GM23338 (cell line): ENCODE measurements around the gene SRD5A2. TPM values are rescaled to one million over a fixed set of nuclear protein-coding genes. Genes with fewer than 3 reads are reported as not detected.

Source experiments
- ATAC-seq: fragments of 200-7000 bp; cut with Tn5 transposase; 3 replicates; pipeline ENCODE4 v1.9.1; 2020
- DNase-seq: peaks from one replicate; pipeline ENCODE4 v3.0.0-alpha.2; 2015; ENCODE audit warnings: low spot score
- H2AFZ ChIP-seq: fragments of 200-600 bp; sonication (generic); 2 replicates; pipeline ENCODE4 v1.8.0; 2016; ENCODE audit warnings: antibody characterized with exemption, mild to moderate bottlenecking, moderate library complexity
- H3F3A ChIP-seq: fragments of 200-600 bp; sonication (generic); replicated peaks from 2 replicates; pipeline ENCODE4 v1.8.0; 2017; ENCODE audit warnings: antibody characterized with exemption, mixed run types, low read depth
- H3K27ac ChIP-seq: fragments of 200-600 bp; sonication (generic); 2 replicates; pipeline ENCODE4 v1.6.1; 2016; ENCODE audit warnings: low read depth
- H3K27me3 ChIP-seq: fragments of 200-600 bp; sonication (generic); 2 replicates; pipeline ENCODE4 v1.8.0; 2016; ENCODE audit warnings: mild to moderate bottlenecking, mixed run types, moderate library complexity; ENCODE audit not compliant: insufficient read depth
- H3K36me3 ChIP-seq: fragments of 200-600 bp; sonication (generic); 2 replicates; pipeline ENCODE4 v1.8.0; 2016; ENCODE audit warnings: mild to moderate bottlenecking; ENCODE audit not compliant: insufficient read depth
- H3K4me1 ChIP-seq: fragments of 200-600 bp; sonication (generic); 2 replicates; pipeline ENCODE4 v1.8.0; 2016; ENCODE audit warnings: mild to moderate bottlenecking, moderate library complexity; ENCODE audit not compliant: insufficient read depth
- H3K4me2 ChIP-seq: fragments of 200-600 bp; sonication (generic); 2 replicates; pipeline ENCODE4 v1.7.1; 2017; ENCODE audit warnings: mixed run types
- H3K4me3 ChIP-seq: fragments of 200-600 bp; sonication (generic); 2 replicates; pipeline ENCODE4 v1.6.1; 2016; ENCODE audit warnings: mixed run types
- H3K79me2 ChIP-seq: fragments of 200-600 bp; sonication (generic); replicated peaks from 2 replicates; pipeline ENCODE4 v1.8.0; 2017; ENCODE audit warnings: mild to moderate bottlenecking; ENCODE audit not compliant: insufficient read depth
- H3K9me2 ChIP-seq: fragments of 200-600 bp; sonication (generic); 2 replicates; pipeline ENCODE4 v1.8.0; 2017; ENCODE audit not compliant: insufficient read depth
- H4K20me1 ChIP-seq: fragments of 200-600 bp; sonication (generic); replicated peaks from 2 replicates; pipeline ENCODE4 v1.8.0; 2017; ENCODE audit warnings: mild to moderate bottlenecking; ENCODE audit not compliant: insufficient read depth
- H3K27ac Mint-ChIP-seq: 2 replicates; pipeline ENCODE4 v1.8.0; 2020; ENCODE audit warnings: inconsistent platforms, mild to moderate bottlenecking, moderate library complexity, mixed read lengths
- H3K27me3 Mint-ChIP-seq: 3 replicates; pipeline ENCODE4 v1.8.0; 2022; ENCODE audit warnings: low read depth, mild to moderate bottlenecking, moderate library complexity, mixed read lengths, inconsistent platforms; ENCODE audit not compliant: insufficient read depth, poor library complexity
- H3K36me3 Mint-ChIP-seq: 3 replicates; pipeline ENCODE4 v1.8.0; 2021; ENCODE audit warnings: low read depth, mild to moderate bottlenecking, inconsistent platforms, moderate library complexity, mixed read lengths
- H3K4me1 Mint-ChIP-seq: 3 replicates; pipeline ENCODE4 v1.8.0; 2020; ENCODE audit warnings: mild to moderate bottlenecking, inconsistent platforms, mixed read lengths
- H3K4me3 Mint-ChIP-seq: 3 replicates; pipeline ENCODE4 v1.8.0; 2021; ENCODE audit warnings: moderate library complexity, mild to moderate bottlenecking, inconsistent platforms, mixed read lengths
- H3K9me3 Mint-ChIP-seq: 3 replicates; pipeline ENCODE4 v1.8.0; 2020; ENCODE audit warnings: moderate library complexity, mild to moderate bottlenecking, inconsistent platforms, mixed read lengths
- CREB1 ChIP-seq: fragments of 250-450 bp; sonication (Bioruptor Pico); IDR thresholded peaks from 2 replicates; pipeline ENCODE4 v1.5.0; 2020; ENCODE audit warnings: low read depth, mild to moderate bottlenecking, moderate library complexity
- CTCF ChIP-seq, 2 experiments: fragments of 200-600 bp in 1 of 2; sonication (generic) in 1 of 2; conservative IDR thresholded peaks; 2 replicates each; pipeline versions ENCODE4 v1.5.1 to v1.6.1; 2016 to 2017; ENCODE audit warnings: antibody characterized with exemption in 2 of 2, low read depth in 2 of 2, mild to moderate bottlenecking in 2 of 2, moderate library complexity in 1 of 2
- ETS1 ChIP-seq: IDR thresholded peaks from 2 replicates; pipeline ENCODE4 v1.6.1; 2016; ENCODE audit warnings: antibody characterized with exemption
- EZH2phosphoT487 ChIP-seq: fragments of 200-600 bp; sonication (generic); IDR thresholded peaks from one replicate; pipeline ENCODE4 v1.8.1; 2018; ENCODE audit warnings: antibody characterized with exemption; ENCODE audit not compliant: unreplicated experiment
- JUNB ChIP-seq: IDR thresholded peaks from one replicate; pipeline ENCODE4 v1.6.1; 2016; ENCODE audit warnings: antibody characterized with exemption; ENCODE audit not compliant: unreplicated experiment
- REST ChIP-seq: IDR thresholded peaks from one replicate; pipeline ENCODE4 v1.6.1; 2018; ENCODE audit warnings: antibody characterized with exemption; ENCODE audit not compliant: unreplicated experiment
- ZNF331 ChIP-seq: fragments of 250-450 bp; sonication (Bioruptor Pico); IDR thresholded peaks from 2 replicates; pipeline ENCODE4 v1.5.0; 2020; ENCODE audit warnings: low read depth, mild to moderate bottlenecking, moderate library complexity
- ZNF462 ChIP-seq: fragments of 250-450 bp; sonication (Bioruptor Pico); IDR thresholded peaks from 2 replicates; pipeline ENCODE4 v1.5.0; 2020; ENCODE audit warnings: mild to moderate bottlenecking, moderate library complexity
- polyA plus RNA-seq: library from polyadenylated mRNA; unstranded; fragments of >200 nt; fragmentation: Nextera tagmentation; extraction: Ambion mirVana; gene quantifications from 2 replicates; pipeline ENCODE4 v1.2.1, GENCODE V29; 2016
- total RNA-seq: library from RNA; depleted of rRNA; stranded (reverse); fragments of >200 nt; shearing (Covaris generic); gene quantifications from 2 replicates; pipeline ENCODE4 v1.2.3, GENCODE V29; 2014

SRD5A2 gene
- total and polyA plus RNA-seq, 2 experiments from 2014 or later = 0.03 to 0.05 TPM

GRCh38 chr2:31483246-31483645, 97.5 kb downstream of the SRD5A2 start (continued):
- TF ChIP-seq ZNF462 (CRISPR knock-in tag) (no peak), CTCF (conservative IDR thresholded peaks at IDR 0.05; ENCODE audit: low read depth in 2 of 2) (no peak), CREB1 (CRISPR knock-in tag) (no peak)

- no peak overlapping the region for H3K4me3 Mint-ChIP-seq
- no peaks in the 10 kb centered on the region for H3K79me2 ChIP-seq
- H4K20me1 ChIP-seq = no peaks in the 10 kb centered on the region
- H3K27ac Mint-ChIP-seq = no peak overlapping the region
- H3K4me2 ChIP-seq = no peak overlapping the region
- no peak for DNase-seq
- no peaks in the 10 kb centered on the region for H3F3A ChIP-seq
- 0 out of 2 replicates have a peak, but pooled peaks cover 5% of the 10 kb centered on the region for H3K4me1 ChIP-seq
- ATAC-seq = no peak
- no peak overlapping the region for H2AFZ ChIP-seq
- no peaks in the 10 kb centered on the region for H3K36me3 ChIP-seq
- H3K4me1 Mint-ChIP-seq = no peaks in the 10 kb centered on the region
- H3K27me3 Mint-ChIP-seq = no peaks in the 10 kb centered on the region
- H3K4me3 ChIP-seq = no peak overlapping the region
- H3K9me3 Mint-ChIP-seq = no peaks in the 10 kb centered on the region
- peaks cover 7% of the 10 kb centered on the region; the same call in 1 of the 2 replicates for H3K9me2 ChIP-seq
- no peaks in the 10 kb centered on the region for H3K27me3 ChIP-seq
- no peak overlapping the region for H3K27ac ChIP-seq
- H3K36me3 Mint-ChIP-seq = no peaks in the 10 kb centered on the region
- TF ChIP-seq CREB1 (CRISPR knock-in tag) = no peak
- TF ChIP-seq EZH2phosphoT487 = no peak
- no peak for TF ChIP-seq REST
- TF ChIP-seq ETS1 = no peak
- no peak for TF ChIP-seq ZNF331 (CRISPR knock-in tag)
- no peak for TF ChIP-seq JUNB
- no peak for TF ChIP-seq CTCF (conservative IDR thresholded peaks at IDR 0.05; ENCODE audit: low read depth in 2 of 2)
Measured at GRCh38 chr2:31476511-31477180, 104.1 kb downstream of the SRD5A2 start.
